Small intestine (tissue), 7 donors: ENCODE results near the gene AGBL3. TPM values are rescaled to one million over a fixed set of nuclear protein-coding genes. Genes with fewer than 3 reads are reported as not detected.
A peak's percentile ranks its signal among the peaks of the same experiment; 100 is the strongest.
"Not testable (repeated sequence)": the region's sequence is repeated elsewhere in the genome, so short reads cannot be mapped to it uniquely, and the experiment has no call there.

Source experiments
- DNase-seq, 2 donors: peaks; one replicate each; pipeline versions ENCODE4 v3.0.0 to v3.0.0-alpha.2; 2013
- FAIRE-seq: peaks from 2 replicates; lab custom pipeline; 2012; peaks lifted over from hg19 to GRCh38; lab: Jason Lieb, UNC
- H3K27ac ChIP-seq, 3 donors: one replicate each; pipeline ENCODE4 v1.5.1; 2013; ENCODE audit warnings: low read length in 2 of 3, mild to moderate bottlenecking in 2 of 3, control low read depth in 1 of 3, inconsistent platforms in 1 of 3, low read depth in 1 of 3, moderate library complexity in 1 of 3
- H3K27me3 ChIP-seq, 3 donors: one replicate each; pipeline ENCODE4 v1.6.1; 2013; ENCODE audit warnings: low read length in 3 of 3, inconsistent platforms in 1 of 3; ENCODE audit not compliant: control insufficient read depth in 3 of 3, insufficient read depth in 3 of 3
- H3K36me3 ChIP-seq, 3 donors: one replicate each; pipeline ENCODE4 v1.6.1; 2013; ENCODE audit warnings: low read length in 3 of 3, inconsistent platforms in 1 of 3, low read depth in 1 of 3, mild to moderate bottlenecking in 1 of 3, moderate library complexity in 1 of 3; ENCODE audit not compliant: control insufficient read depth in 3 of 3, insufficient read depth in 2 of 3
- H3K4me1 ChIP-seq, 3 donors: one replicate each; pipeline ENCODE4 v1.6.1; 2013; ENCODE audit warnings: low read length in 2 of 3, inconsistent platforms in 1 of 3, low read depth in 1 of 3, mild to moderate bottlenecking in 1 of 3, moderate library complexity in 1 of 3; ENCODE audit not compliant: control insufficient read depth in 3 of 3, insufficient read depth in 2 of 3
- H3K4me3 ChIP-seq, 3 donors: one replicate each; pipeline ENCODE4 v1.5.1; 2013; ENCODE audit warnings: low read length in 3 of 3, control low read depth in 1 of 3, inconsistent platforms in 1 of 3, low read depth in 1 of 3, mild to moderate bottlenecking in 1 of 3, moderate library complexity in 1 of 3
- H3K9me3 ChIP-seq, 2 donors: one replicate each; pipeline ENCODE4 v1.6.1; 2013; ENCODE audit warnings: low read depth in 1 of 2, low read length in 1 of 2; ENCODE audit not compliant: control insufficient read depth in 2 of 2, insufficient read depth in 1 of 2
- WGBS, 3 donors: extraction: QIAGEN DNeasy Blood & Tissue Kit; methylation state at CpG; one replicate each; pipeline ENCODE4 v1.1.7; 2013; 5-methylcytosine and 5-hydroxymethylcytosine counted together
- polyA plus RNA-seq, 4 donors: library from polyadenylated mRNA; stranded (reverse) in 3 of 4; unstranded in 1 of 4; fragments of 200-250 nt in 3 of 4; fragments of 120-200 nt in 1 of 4; gene quantifications; one replicate each; pipeline versions ENCODE4 v1.2.1 to v1.2.3, GENCODE V29; 2013
- donor health status: healthy with polysubstance abuse.
- donor health status: control.
- donor health status: control.
- donor health status: Bipolar disorder and iron deficiency.
- donor health status: healthy.

AGBL3 gene
- polyA plus RNA-seq, 4 donors, result 0.27 to 3.8 (median 0.88) TPM

DNA sequence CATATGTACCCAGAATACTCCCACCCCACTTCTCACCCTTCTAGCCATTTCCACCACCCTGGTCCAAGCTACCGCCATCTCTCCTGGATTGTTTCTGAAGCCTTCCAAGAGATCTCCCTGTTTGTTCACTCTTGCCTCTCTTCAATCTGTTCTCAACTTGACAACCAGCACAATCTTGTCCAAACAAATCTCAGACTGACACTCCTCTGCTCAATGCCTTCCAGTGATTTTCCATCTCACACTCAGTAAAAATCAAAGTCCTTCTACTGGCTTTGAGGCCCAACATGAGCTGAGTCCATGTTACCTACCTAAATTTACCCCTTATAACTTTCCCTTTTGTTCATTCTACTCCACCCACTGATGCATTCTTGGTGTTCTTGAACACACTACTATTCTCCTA lies 128.3 kb downstream of the AGBL3 start:
- no peak overlapping the region for H3K4me3 ChIP-seq
- H3K4me1 ChIP-seq, result no peaks in the 10 kb centered on the region
- no peaks in the 10 kb centered on the region for H3K27me3 ChIP-seq
- WGBS, 3 donors, result 99 to 100% (median 100%) methylated on average over 1 of the region's 1 CpG
- no peaks in the 10 kb centered on the region for H3K36me3 ChIP-seq
- no peak for DNase-seq
- FAIRE-seq, result no peak
- peaks cover 0 to 3% of the 10 kb centered on the region in 2 donors for H3K9me3 ChIP-seq
- no peak overlapping the region for H3K27ac ChIP-seq

DNA sequence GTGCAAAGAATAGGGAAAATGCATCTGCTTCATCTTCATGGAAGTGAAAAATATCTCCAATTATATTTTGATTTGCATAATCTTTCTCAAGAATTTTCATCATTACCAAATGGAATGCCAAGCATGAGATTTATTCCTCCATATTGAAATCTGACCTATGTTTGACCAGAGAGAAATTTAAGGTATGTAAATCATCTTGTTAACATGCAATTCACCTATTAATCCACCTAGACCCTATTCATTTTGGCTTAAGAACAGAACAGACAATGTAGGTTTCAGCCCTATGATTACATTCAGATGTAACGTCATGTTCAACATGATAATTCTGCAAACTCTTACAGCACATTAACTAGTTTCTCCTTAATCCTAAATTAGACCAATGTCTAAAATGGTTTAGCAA lies 130.8 kb downstream of the AGBL3 start:
- Histone ChIP-seq H3K9me3 (peaks cover 0 to 9% of the 10 kb centered on the region in 2 donors), H3K27me3 (no peaks in the 10 kb centered on the region), H3K27ac (no peak overlapping the region), H3K4me3 (no peak overlapping the region), H3K36me3 (no peaks in the 10 kb centered on the region), H3K4me1 (no peaks in the 10 kb centered on the region)
- FAIRE-seq, result no peak
- DNase-seq, result no peak
- 96 to 100% (median 98%) methylated on average over 1 of the region's 1 CpG for WGBS, 3 donors

DNA sequence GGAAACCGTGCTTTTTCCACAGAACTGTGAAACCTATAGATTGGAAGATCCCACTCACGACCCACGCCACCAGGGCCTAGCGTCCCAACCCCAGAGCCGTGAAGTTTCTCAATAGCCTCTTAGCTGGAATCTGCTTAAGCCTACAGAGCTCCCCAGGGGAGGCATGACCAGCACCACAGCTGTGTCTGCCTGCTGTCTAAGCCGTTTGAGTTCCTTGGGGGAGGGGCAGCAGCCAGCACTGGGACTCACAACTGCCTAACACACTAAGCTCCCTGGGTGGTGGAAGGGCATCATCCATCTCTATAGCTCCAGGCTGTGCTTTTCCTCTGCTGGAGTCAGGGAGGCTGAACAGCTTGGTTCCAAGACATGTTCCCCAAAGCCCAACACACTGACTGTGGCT lies 135.6 kb downstream of the AGBL3 start:
- Histone ChIP-seq H3K4me3 (no peak overlapping the region), H3K27ac (no peak overlapping the region), H3K27me3 (no peaks in the 10 kb centered on the region), H3K36me3 (no peaks in the 10 kb centered on the region), H3K9me3 (peaks cover 0 to 9% of the 10 kb centered on the region in 2 donors), H3K4me1 (no peaks in the 10 kb centered on the region)
- 79 to 86% (median 86%) methylated on average over 6 of the region's 6 CpGs for WGBS, 3 donors
- no peak for FAIRE-seq
- no peak for DNase-seq

DNA sequence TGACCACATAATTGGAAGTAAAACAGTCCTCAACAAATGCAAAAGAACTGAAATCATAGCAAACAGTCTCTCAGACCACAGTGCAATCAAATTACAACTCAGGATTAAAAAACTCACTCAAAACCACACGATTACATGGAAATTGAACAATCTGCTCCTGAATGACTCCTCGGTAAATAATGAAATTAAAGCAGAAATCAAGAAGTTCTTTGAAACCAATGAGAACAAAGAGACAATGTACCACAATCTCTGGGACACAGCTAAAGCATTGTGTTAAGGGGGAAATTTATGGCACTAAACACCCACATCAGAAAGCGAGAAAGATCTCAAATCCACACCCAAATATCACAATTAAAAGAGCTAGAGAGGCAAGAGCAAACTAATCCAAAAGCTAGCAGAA lies 138.3 kb downstream of the AGBL3 start:
- H3K4me3 ChIP-seq, H3K36me3 ChIP-seq, DNase-seq, H3K4me1 ChIP-seq, H3K27ac ChIP-seq, FAIRE-seq, H3K27me3 ChIP-seq, H3K9me3 ChIP-seq: not testable (repeated sequence)
- 83 to 88% (median 86%) methylated on average over 3 of the region's 3 CpGs for WGBS, 3 donors

DNA sequence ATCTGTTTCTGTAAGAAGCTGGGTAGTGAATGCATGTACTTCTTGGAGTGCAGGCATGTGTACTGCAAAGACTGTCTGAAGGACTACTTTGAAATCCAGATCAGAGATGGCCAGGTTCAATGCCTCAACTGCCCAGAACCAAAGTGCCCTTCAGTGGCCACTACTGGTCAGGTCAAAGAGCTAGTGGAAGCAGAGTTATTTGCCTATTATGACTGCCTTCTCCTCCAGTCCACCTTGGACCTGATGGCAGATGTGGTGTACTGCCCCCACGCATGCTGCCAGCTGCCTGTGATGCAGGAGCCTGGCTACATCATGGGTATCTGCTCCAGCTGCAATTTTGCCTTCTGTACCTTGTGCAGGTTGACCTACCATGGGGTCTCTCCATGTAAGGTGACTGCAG lies 142.6 kb downstream of the AGBL3 start:
- 63 to 91% (median 64%) methylated on average over 1 of the region's 1 CpG for WGBS, 3 donors
- Histone ChIP-seq H3K4me3 (no peak overlapping the region), H3K27ac (no peak overlapping the region), H3K36me3 (no peaks in the 10 kb centered on the region), H3K9me3 (peaks cover 0 to 4% of the 10 kb centered on the region in 2 donors), H3K27me3 (no peaks in the 10 kb centered on the region), H3K4me1 (no peaks in the 10 kb centered on the region)
- DNase-seq (no peak), FAIRE-seq (no peak)

DNA sequence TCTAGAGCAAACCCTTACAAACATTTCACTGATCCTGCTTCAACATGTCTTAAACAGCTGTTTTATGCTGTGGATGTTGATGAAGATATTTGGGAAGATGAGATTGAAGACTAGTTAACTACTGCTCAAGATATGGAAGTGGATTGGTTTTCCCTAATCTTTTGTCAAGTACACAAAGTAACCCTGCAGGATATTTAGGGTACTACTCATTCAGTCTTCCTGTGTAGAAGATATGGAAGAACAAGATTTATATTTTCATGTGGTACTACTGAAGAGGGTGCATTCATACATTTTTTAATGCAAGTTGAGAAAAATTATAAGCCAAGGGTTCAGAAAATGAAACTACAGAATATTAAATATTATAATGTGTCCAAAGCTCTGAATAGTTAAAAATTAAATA lies 143.3 kb downstream of the AGBL3 start:
- H3K9me3 ChIP-seq, result peaks cover 0 to 4% of the 10 kb centered on the region in 2 donors
- FAIRE-seq, result no peak
- H3K4me3 ChIP-seq, result no peak overlapping the region

DNA sequence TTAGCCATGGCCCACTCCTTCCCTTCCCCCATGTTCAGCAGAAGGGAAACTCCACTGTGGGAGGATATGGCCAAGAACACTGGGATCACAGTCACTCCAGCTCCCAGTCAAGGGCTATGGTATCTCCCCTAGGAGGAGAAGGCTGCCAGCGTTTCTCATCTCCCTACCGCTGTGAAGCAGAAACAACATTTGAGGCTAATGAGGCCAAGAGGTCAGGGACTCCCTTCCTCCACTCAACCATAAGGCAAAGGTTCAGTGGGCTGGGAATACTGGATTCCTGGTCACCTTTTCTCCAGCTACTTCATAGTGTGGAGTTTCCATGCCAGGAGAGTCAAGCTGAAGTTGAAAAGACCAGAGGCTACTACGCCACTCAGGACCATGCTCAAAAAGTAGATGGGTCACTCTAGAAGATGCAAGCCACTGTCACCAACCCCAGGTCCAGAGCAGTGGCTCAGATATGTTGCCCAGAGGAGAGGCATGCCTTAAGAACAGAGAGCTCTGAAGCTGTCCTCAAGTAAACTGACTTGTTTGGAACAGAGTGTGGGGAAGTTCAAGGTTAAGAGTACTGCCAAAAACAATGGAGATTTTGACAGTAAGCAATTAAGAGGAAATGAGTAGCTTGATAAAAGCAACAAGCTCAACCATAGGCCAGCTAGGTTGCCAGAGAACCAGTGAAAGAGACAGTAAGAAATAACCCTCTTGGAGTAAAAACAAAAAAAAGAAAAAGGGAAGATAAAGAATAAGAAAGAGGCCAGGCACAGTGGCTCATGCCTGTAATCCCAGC lies 157.8 kb downstream of the AGBL3 start:
- DNase-seq (no peak), FAIRE-seq (no peak)
- whole genome bisulfite sequencing, 3 donors, result 89 to 93% (median 90%) methylated on average over 3 of the region's 3 CpGs
- H3K36me3 ChIP-seq, result no peaks in the 10 kb centered on the region
- H3K4me1 ChIP-seq, result peaks cover 0 to 11% (median 2%) of the 10 kb centered on the region in 3 donors
- H3K27me3 ChIP-seq, result no peaks in the 10 kb centered on the region
- H3K9me3 ChIP-seq, result no peaks in the 10 kb centered on the region
- no peak overlapping the region for H3K4me3 ChIP-seq
- H3K27ac ChIP-seq, result no peak overlapping the region

More for the DNA sequence above, 143.3 kb downstream of the AGBL3 start:
- Histone ChIP-seq H3K27me3 (no peaks in the 10 kb centered on the region), H3K36me3 (no peaks in the 10 kb centered on the region), H3K27ac (no peak overlapping the region), H3K4me1 (no peaks in the 10 kb centered on the region)
- DNase-seq, result no peak

DNA sequence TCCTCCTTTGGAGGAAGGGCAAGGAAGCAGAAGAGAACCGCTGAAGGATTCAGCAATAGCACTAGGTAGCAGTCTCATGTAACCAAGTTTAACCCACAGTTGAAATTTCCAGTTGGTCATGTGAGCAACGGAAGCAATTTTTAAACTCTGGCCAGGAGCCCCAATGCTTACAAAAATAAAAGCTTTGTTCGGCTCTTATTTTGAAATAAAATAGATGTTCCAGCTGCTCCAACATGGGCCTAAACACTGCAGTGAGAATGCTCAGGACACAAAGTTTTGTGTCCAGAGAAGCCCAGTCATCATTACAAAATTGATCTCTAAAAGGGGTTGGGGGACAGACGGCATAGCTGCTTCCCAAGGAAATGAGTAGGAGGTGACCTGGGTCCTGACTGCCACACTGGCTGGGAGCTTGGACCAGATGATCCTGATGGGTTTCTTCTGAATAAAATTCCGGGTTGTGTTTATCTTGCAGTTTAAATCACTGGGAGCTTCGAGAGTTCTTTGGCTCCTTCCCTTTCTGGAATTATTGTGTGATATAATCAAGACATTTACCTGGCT lies 161.1 kb downstream of the AGBL3 start:
- Histone ChIP-seq H3K27ac (peak overlapping the region; percentile 87 to 93 (median 89)), H3K27me3 (no peaks in the 10 kb centered on the region), H3K4me3 (peak overlapping the region; percentile 17 to 59 (median 47)), H3K36me3 (peaks cover 0 to 3% (median 0%) of the 10 kb centered on the region in 3 donors), H3K4me1 (peaks cover 6 to 11% (median 6%) of the 10 kb centered on the region in 3 donors), H3K9me3 (no peaks in the 10 kb centered on the region)
- 10 to 15% (median 13%) methylated on average over 6 of the region's 6 CpGs for WGBS, 3 donors
- FAIRE-seq (no peak), DNase-seq (peak in 1 of 2 donors; percentile 28)
